Psoas muscle (tissue), 8 donors: ENCODE data around the gene RUVBL2. TPM values are rescaled to one million over a fixed set of nuclear protein-coding genes. Genes with fewer than 3 reads are reported as not detected.
"Not testable (repeated sequence)": the region's sequence is repeated elsewhere in the genome, so short reads cannot be mapped to it uniquely, and the experiment has no call there.

ENCODE experiments used
- ATAC-seq, 4 donors: fragments of 200-7000 bp; cut with Tn5 transposase; one replicate each; pipeline ENCODE4 v1.9.1; 2020; ENCODE audit warnings: moderate library complexity in 3 of 4, mild to moderate bottlenecking in 2 of 4
- DNase-seq, 2 donors: peaks; one replicate each; pipeline ENCODE4 v3.0.0-alpha.2; 2020
- H3K27ac ChIP-seq: fragments of 200-600 bp; one replicate; pipeline ENCODE4 v1.8.0; 2022
- H3K27me3 ChIP-seq, 3 donors: fragments of 200-600 bp in 1 of 3; one replicate each; pipeline versions ENCODE4 v1.6.1 to v1.8.0; 2013 to 2022; ENCODE audit warnings: low read length in 2 of 3, mild to moderate bottlenecking in 2 of 3, moderate library complexity in 1 of 3; ENCODE audit not compliant: insufficient read depth in 3 of 3
- H3K36me3 ChIP-seq, 2 donors: fragments of 200-600 bp in 1 of 2; one replicate each; pipeline versions ENCODE4 v1.6.1 to v1.8.0; 2013 to 2022; ENCODE audit warnings: low read depth in 1 of 2, mild to moderate bottlenecking in 1 of 2, moderate library complexity in 1 of 2; ENCODE audit not compliant: insufficient read depth in 1 of 2
- H3K4me1 ChIP-seq: fragments of 200-600 bp; one replicate; pipeline ENCODE4 v1.8.0; 2022
- H3K4me3 ChIP-seq: fragments of 200-600 bp; one replicate; pipeline ENCODE4 v1.8.0; 2022; ENCODE audit warnings: mild to moderate bottlenecking
- H3K9me3 ChIP-seq: fragments of 200-600 bp; one replicate; pipeline ENCODE4 v1.8.0; 2022
- CTCF ChIP-seq: fragments of 200-600 bp; IDR thresholded peaks from one replicate; pipeline ENCODE4 v1.8.0; 2022; ENCODE audit warnings: antibody characterized with exemption
- WGBS, 3 donors: extraction: QIAGEN DNeasy Blood & Tissue Kit; methylation state at CpG; one replicate each; pipeline versions ENCODE4 v1.1.6 to v1.1.7; 2013; 5-methylcytosine and 5-hydroxymethylcytosine counted together
- intact Hi-C, 2 donors: fragments of 100-400 bp; cut with DNase I; formaldehyde crosslinking; loops; one replicate each; pipeline versions ENCODE4 v1.11.0 to v1.14.2; 2022
- polyA plus RNA-seq, 3 donors: library from polyadenylated mRNA; stranded (reverse); fragments of 200-250 nt; gene quantifications; one replicate each; pipeline ENCODE4 v1.2.3, GENCODE V29; 2013
- total RNA-seq, 4 donors: library from RNA; stranded (reverse); fragmentation: NEBNext Ultra II Directional in 2 of 4; extraction: Animal tissue kit (Norgen Biotek cat#: 25700) in 2 of 4; gene quantifications; one replicate each; pipeline versions ENCODE4 v1.2.1 to v1.2.4, GENCODE V29; 2021 to 2023
- donor health status: healthy with polysubstance abuse.
- donor health status: DM: no; HTN: no; CAD: no; lungs with moderate emphysema.
- donor health status: Bipolar disorder and iron deficiency.
- donor health status: healthy.
- donor health status: DM: yes; HTN: yes; CAD: no.
- donor health status: DM: no; HTN: no; CAD: no.
- donor health status: DM: no; HTN: no; CAD: no.
- donor health status: DM: yes; HTN: yes; CAD: no.

RUVBL2 gene
- total and polyA plus RNA-seq, 7 donors: 61.1 to 87.4 (median 76.5) TPM

- TF ChIP-seq CTCF: peak; percentile 27
- H3K27ac ChIP-seq, H3K9me3 ChIP-seq, DNase-seq, H3K4me1 ChIP-seq, H3K36me3 ChIP-seq, H3K27me3 ChIP-seq, H3K4me3 ChIP-seq, intact Hi-C loops: not testable (repeated sequence)
- 19 to 21% (median 21%) methylated on average over 27 to 28 of the region's 28 CpGs for WGBS, 3 donors
- peak in 3 of 4 donors; percentile 19 to 52 (median 40) for ATAC-seq
These were observed 38.1 kb downstream of the RUVBL2 start, which contains the start of gene CGB2 for GRCh38 chr19:49031642-49032301. Gene CGB2, plus strand, starts transcription at chr19:49031890. Its CDS starts 206 bp downstream, at chr19:49032096.

DNA sequence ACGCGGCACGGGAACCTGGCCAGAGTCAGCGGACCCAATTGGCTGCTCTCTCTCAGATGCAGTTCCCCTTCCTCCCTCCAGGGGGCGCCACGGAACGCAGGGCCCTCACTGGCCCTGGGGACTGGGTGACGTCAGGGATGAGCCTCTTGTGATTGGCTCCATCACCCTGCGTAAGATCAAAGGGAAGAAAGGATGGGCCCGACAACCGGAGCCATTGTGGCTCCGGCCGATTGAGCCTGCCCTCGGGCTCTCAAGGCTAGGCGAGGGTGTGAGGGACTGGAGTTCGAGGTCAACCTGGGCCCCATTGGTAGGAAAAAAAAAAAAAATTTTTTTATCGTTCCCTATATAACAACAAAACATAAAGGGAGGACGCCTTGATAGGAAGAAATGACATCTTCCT, 43.1 kb downstream of the RUVBL2 start, which contains the start of gene CGB1:
CGB1 (minus strand) TSS at position 81 of the 400 bp plus-strand sequence. CDS start 184 bp downstream, outside the sequence.
- ATAC-seq: peak in 3 of 4 donors; percentile 30 to 57 (median 57)
- H3K4me1 ChIP-seq, H3K4me3 ChIP-seq, H3K27me3 ChIP-seq, H3K36me3 ChIP-seq, H3K9me3 ChIP-seq, intact Hi-C loops, H3K27ac ChIP-seq, DNase-seq: not testable (repeated sequence)
- TF ChIP-seq CTCF: peak; percentile 39
- WGBS, 3 donors: 50 to 51% (median 51%) methylated on average over 17 to 18 of the region's 18 CpGs

DNA sequence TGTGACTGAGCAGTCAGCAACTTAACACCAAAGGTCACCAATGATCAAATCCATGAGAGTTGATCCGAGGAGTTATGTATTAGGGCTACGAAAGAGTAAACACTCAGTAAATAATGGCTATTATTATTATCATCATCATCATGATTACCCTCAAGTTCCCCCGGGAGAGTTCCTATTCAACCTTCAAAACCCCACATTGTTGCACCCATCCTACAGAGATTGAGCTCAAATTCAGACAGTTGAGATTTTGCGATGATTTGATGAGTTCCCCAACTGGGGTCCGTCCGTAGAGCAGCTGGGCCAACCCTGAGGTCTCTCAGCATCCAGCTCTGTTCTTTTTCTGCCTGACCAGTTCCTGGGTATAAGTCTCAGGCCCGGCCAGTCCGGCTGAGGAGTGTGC, 44.4 kb downstream of the RUVBL2 start:
- H3K36me3 ChIP-seq, H3K4me3 ChIP-seq, intact Hi-C loops, DNase-seq, H3K4me1 ChIP-seq, ATAC-seq, H3K9me3 ChIP-seq, H3K27ac ChIP-seq, H3K27me3 ChIP-seq: not testable (repeated sequence)
- WGBS, 3 donors: 86 to 92% (median 92%) methylated on average over 5 to 7 of the region's 8 CpGs

- H3K4me1 ChIP-seq, DNase-seq, H3K36me3 ChIP-seq, H3K27me3 ChIP-seq, H3K9me3 ChIP-seq, ATAC-seq, H3K27ac ChIP-seq, H3K4me3 ChIP-seq, intact Hi-C loops: not testable (repeated sequence)
- WGBS, 3 donors: 78 to 87% (median 86%) methylated on average over 22 to 26 of the region's 26 CpGs
These were observed 45.0 kb downstream of the RUVBL2 start for GRCh38 chr19:49038557-49039276.

- H3K4me3 ChIP-seq, H3K27ac ChIP-seq, H3K4me1 ChIP-seq, ATAC-seq, intact Hi-C loops, H3K36me3 ChIP-seq, H3K9me3 ChIP-seq, H3K27me3 ChIP-seq, DNase-seq: not testable (repeated sequence)
- 58 to 72% (median 62%) methylated on average over 7 to 9 of the region's 9 CpGs for WGBS, 3 donors
These were observed 46.0 kb downstream of the RUVBL2 start for GRCh38 chr19:49039736-49040135.

DNA sequence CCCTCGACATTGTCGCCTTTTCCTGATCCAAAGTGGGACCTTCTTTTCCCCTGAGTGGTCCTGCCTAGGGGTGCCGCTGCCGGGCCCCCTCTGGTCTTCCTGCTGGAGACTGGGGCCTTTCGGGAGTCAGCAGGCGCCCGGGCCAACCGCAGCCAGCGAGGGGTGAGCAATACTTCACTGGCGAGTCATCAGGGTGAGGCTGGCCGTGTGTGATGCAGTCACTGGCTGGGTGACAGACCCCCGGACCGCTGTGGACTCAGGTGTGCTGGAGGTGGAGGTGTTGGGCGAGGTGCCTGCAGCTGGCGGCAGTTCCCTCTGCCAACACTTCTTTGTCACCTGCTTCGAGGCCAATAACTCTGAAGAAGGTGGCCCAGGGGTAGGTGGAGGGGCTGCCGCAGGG, 48.5 kb downstream of the RUVBL2 start:
- Histone ChIP-seq H3K9me3 (no peaks in the 10 kb centered on the region), H3K27me3 (no peaks in the 10 kb centered on the region), H3K4me3 (no peak overlapping the region), H3K4me1 (no peaks in the 10 kb centered on the region), H3K27ac (no peak overlapping the region), H3K36me3 (no peaks in the 10 kb centered on the region)
- WGBS, 3 donors: 78 to 82% (median 81%) methylated on average over 17 of the region's 17 CpGs
- TF ChIP-seq CTCF: no peak
- ATAC-seq (no peak), DNase-seq (no peak)
- intact Hi-C loops: no loop called here

DNA sequence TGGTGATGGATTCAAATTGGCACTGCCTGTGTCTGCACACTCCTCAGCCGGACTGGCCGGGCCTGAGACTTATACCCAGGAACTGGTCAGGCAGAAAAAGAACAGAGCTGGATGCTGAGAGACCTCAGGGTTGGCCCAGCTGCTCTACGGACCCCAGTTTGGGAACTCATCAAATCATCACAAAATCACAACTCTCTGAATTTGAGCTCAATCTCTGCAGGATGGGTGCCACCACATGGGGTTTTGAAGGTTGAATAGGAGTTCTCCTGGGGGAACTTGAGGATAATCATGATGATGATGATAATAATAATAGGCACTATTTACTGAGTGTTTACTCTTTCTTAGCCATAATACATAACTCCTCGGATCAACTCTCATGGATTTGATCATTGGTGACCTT, 49.0 kb downstream of the RUVBL2 start:
- intact Hi-C loops, ATAC-seq, H3K36me3 ChIP-seq, H3K4me3 ChIP-seq, DNase-seq, H3K9me3 ChIP-seq, H3K4me1 ChIP-seq, H3K27ac ChIP-seq, H3K27me3 ChIP-seq: not testable (repeated sequence)
- 79 to 84% (median 82%) methylated on average over 2 of the region's 4 CpGs for WGBS, 3 donors

- H3K36me3 ChIP-seq, ATAC-seq, H3K4me3 ChIP-seq, H3K27ac ChIP-seq, H3K27me3 ChIP-seq, H3K4me1 ChIP-seq, H3K9me3 ChIP-seq, intact Hi-C loops, DNase-seq: not testable (repeated sequence)
- 67 to 71% (median 69%) methylated on average over 13 to 14 of the region's 15 CpGs for WGBS, 3 donors
These were observed 49.9 kb downstream of the RUVBL2 start, which contains the start of gene CGB5 for GRCh38 chr19:49043548-49043947. Gene CGB5, plus strand, starts transcription at chr19:49043848. Its CDS starts 362 bp downstream, at chr19:49044210.
